ENCODE results near the gene RPL37. TPM values are rescaled to one million over a fixed set of nuclear protein-coding genes. Genes with fewer than 3 reads are reported as not detected.
"Not testable (repeated sequence)": the region's sequence is repeated elsewhere in the genome, so short reads cannot be mapped to it uniquely, and the experiment has no call there.

Gene RPL37
- total RNA-seq, 4 donors from 2014 or later = 119 to 984 (median 276) TPM

GRCh38 chr5:40869384-40869783, 34.4 kb upstream of the RPL37 start:
- Histone ChIP-seq H3K9me3 (peaks cover 0 to 8% (median 2%) of the 10 kb centered on the region in 4 donors), H3K4me3 (no peak overlapping the region), H3K27me3 (no peaks in the 10 kb centered on the region), H3K36me3 (no peaks in the 10 kb centered on the region), H3K27ac (replicated peaks in 1 of 4) (no peak overlapping the region), H3K4me1 (no peaks in the 10 kb centered on the region)
- TF ChIP-seq, protein P1, sequence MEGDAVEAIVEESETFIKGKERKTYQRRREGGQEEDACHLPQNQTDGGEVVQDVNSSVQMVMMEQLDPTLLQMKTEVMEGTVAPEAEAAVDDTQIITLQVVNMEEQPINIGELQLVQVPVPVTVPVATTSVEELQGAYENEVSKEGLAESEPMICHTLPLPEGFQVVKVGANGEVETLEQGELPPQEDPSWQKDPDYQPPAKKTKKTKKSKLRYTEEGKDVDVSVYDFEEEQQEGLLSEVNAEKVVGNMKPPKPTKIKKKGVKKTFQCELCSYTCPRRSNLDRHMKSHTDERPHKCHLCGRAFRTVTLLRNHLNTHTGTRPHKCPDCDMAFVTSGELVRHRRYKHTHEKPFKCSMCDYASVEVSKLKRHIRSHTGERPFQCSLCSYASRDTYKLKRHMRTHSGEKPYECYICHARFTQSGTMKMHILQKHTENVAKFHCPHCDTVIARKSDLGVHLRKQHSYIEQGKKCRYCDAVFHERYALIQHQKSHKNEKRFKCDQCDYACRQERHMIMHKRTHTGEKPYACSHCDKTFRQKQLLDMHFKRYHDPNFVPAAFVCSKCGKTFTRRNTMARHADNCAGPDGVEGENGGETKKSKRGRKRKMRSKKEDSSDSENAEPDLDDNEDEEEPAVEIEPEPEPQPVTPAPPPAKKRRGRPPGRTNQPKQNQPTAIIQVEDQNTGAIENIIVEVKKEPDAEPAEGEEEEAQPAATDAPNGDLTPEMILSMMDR (IDR thresholded peaks at IDR 0.05) = no peak
- TF ChIP-seq POLR2A (IDR thresholded peaks at IDR 0.05; ENCODE audit: low read depth) = no peak
- TF ChIP-seq POLR2AphosphoS5 (IDR thresholded peaks at IDR 0.05) = no peak
- intact Hi-C loops (cut with DNase I) = no loop called here
- no peak for DNase-seq (ENCODE audit: extremely low spot score)
- WGBS = 86% methylated on average over 1 of the region's 1 CpG

- H3K9me3 ChIP-seq = peaks cover 0 to 12% (median 2%) of the 10 kb centered on the region in 4 donors
- no peaks in the 10 kb centered on the region for H3K36me3 ChIP-seq
- H3K4me3 ChIP-seq = no peak overlapping the region
- 86% methylated on average over 5 of the region's 5 CpGs for WGBS
- no peak overlapping the region for H3K27ac ChIP-seq (replicated peaks in 1 of 4)
- no peaks in the 10 kb centered on the region for H3K27me3 ChIP-seq
- intact Hi-C loops (cut with DNase I) = no loop called here
- no peak for DNase-seq (ENCODE audit: extremely low spot score)
- no peaks in the 10 kb centered on the region for H3K4me1 ChIP-seq
- no peak for TF ChIP-seq POLR2AphosphoS5 (IDR thresholded peaks at IDR 0.05)
- TF ChIP-seq POLR2A (IDR thresholded peaks at IDR 0.05; ENCODE audit: low read depth) = no peak
Observed at GRCh38 chr5:40866844-40867243, 31.8 kb upstream of the RPL37 start.

- H3K4me1 ChIP-seq; H3K27me3 ChIP-seq; DNase-seq (ENCODE audit: extremely low spot score); H3K27ac ChIP-seq (replicated peaks in 1 of 4); H3K36me3 ChIP-seq; intact Hi-C loops (cut with DNase I); H3K4me3 ChIP-seq: not testable (repeated sequence)
- 88% methylated on average over 5 of the region's 5 CpGs for WGBS
- H3K9me3 ChIP-seq = peaks cover 0 to 12% (median 2%) of the 10 kb centered on the region in 4 donors
Observed at GRCh38 chr5:40865004-40865403, 30.0 kb upstream of the RPL37 start.

DNA sequence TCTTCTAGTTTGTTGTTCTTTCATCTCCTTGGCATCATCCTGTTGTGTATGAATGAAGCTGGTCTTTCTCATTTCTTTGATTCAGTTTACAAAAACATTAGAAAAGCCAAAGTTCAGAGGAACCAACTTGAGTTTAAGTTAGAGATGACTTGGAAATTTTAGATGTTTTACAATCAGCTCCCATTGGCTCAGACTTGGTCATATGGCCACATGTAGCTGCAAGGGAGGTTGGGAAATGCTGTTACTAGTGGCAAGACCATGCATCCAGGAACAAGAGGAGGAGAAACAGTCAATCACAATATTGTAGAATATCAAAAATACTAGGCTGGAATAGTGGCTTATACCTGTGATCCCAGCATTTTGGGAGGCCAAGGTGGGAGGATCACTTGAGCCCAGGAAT, 25.7 kb upstream of the RPL37 start:
- H3K27ac ChIP-seq (replicated peaks in 1 of 4) = no peak overlapping the region
- no peak for DNase-seq (ENCODE audit: extremely low spot score)
- intact Hi-C loops (cut with DNase I) = no loop called here
- peaks cover 0 to 12% (median 2%) of the 10 kb centered on the region in 4 donors for H3K9me3 ChIP-seq
- no peaks in the 10 kb centered on the region for H3K4me1 ChIP-seq
- no peak for TF ChIP-seq POLR2A (IDR thresholded peaks at IDR 0.05; ENCODE audit: low read depth)
- no peak for TF ChIP-seq POLR2AphosphoS5 (IDR thresholded peaks at IDR 0.05)
- TF ChIP-seq EP300 (IDR thresholded peaks at IDR 0.05) = no peak
- TF ChIP-seq, protein P1 (IDR thresholded peaks at IDR 0.05) = no peak
- H3K36me3 ChIP-seq = peaks cover 0 to 2% (median 0%) of the 10 kb centered on the region in 4 donors
- H3K27me3 ChIP-seq = no peaks in the 10 kb centered on the region
- no peak overlapping the region for H3K4me3 ChIP-seq

GRCh38 chr5:40853632-40854192, 18.7 kb upstream of the RPL37 start:
- Histone ChIP-seq H3K27ac (replicated peaks in 1 of 4) (no peak overlapping the region), H3K4me1 (no peaks in the 10 kb centered on the region), H3K36me3 (peaks cover 0 to 40% (median 12%) of the 10 kb centered on the region in 4 donors), H3K4me3 (no peak overlapping the region), H3K9me3 (no peaks in the 10 kb centered on the region), H3K27me3 (no peaks in the 10 kb centered on the region)
- WGBS = 57% methylated on average over 4 of the region's 4 CpGs
- intact Hi-C loops (cut with DNase I) = no loop called here
- no peak for TF ChIP-seq POLR2AphosphoS5 (IDR thresholded peaks at IDR 0.05)
- TF ChIP-seq, protein P1 (IDR thresholded peaks at IDR 0.05) = no peak
- TF ChIP-seq EP300 (IDR thresholded peaks at IDR 0.05) = no peak
- TF ChIP-seq POLR2A (IDR thresholded peaks at IDR 0.05; ENCODE audit: low read depth) = no peak
- DNase-seq (ENCODE audit: extremely low spot score) = no peak

GRCh38 chr5:40847525-40847924, 12.5 kb upstream of the RPL37 start:
- H3K36me3 ChIP-seq = peaks cover 0 to 20% (median 3%) of the 10 kb centered on the region in 4 donors
- TF ChIP-seq EP300 (IDR thresholded peaks at IDR 0.05) = no peak
- no peak for TF ChIP-seq POLR2AphosphoS5 (IDR thresholded peaks at IDR 0.05)
- TF ChIP-seq, protein P1 (IDR thresholded peaks at IDR 0.05) = no peak
- TF ChIP-seq POLR2A (IDR thresholded peaks at IDR 0.05; ENCODE audit: low read depth) = no peak
- H3K4me3 ChIP-seq = no peak overlapping the region
- H3K27me3 ChIP-seq = peaks cover 0 to 14% (median 0%) of the 10 kb centered on the region in 4 donors
- intact Hi-C loops (cut with DNase I) = no loop called here
- 86% methylated on average over 1 of the region's 1 CpG for WGBS
- no peaks in the 10 kb centered on the region for H3K9me3 ChIP-seq
- no peak for DNase-seq (ENCODE audit: extremely low spot score)
- no peak overlapping the region for H3K27ac ChIP-seq (replicated peaks in 1 of 4)
- peaks cover 0 to 4% (median 0%) of the 10 kb centered on the region in 4 donors for H3K4me1 ChIP-seq
